Right atrium auricular region (tissue), 2 donors: ENCODE data around the gene ERCC6. TPM values are rescaled to one million over a fixed set of nuclear protein-coding genes. Genes with fewer than 3 reads are reported as not detected.

ENCODE experiments used
- total RNA-seq, 2 donors: library from RNA; depleted of rRNA; stranded (reverse); fragments of >200 nt; gene quantifications; one replicate each; pipeline ENCODE4 v1.1.0, GENCODE V29; 2016

Gene ERCC6
- total RNA-seq, 2 donors from 2014 or later, result 11.5 to 12.0 TPM

Other genes starting within 250 kb of the ERCC6 start
- gene C10orf71, start 240.0 kb downstream of the ERCC6 start, total RNA-seq, result 10 to 100 TPM; 34.9 to 48.2 TPM
- not detected for gene DRGX, start 143.0 kb downstream of the ERCC6 start, total RNA-seq
- gene SLC18A3, start 71.2 kb upstream of the ERCC6 start, total RNA-seq, result not detected
- not detected for gene CHAT, start 74.9 kb upstream of the ERCC6 start, total RNA-seq
- gene C10orf53, start 140.5 kb upstream of the ERCC6 start, total RNA-seq, result not detected
- 1 to 10 TPM; 5.2 to 6.4 TPM for gene OGDHL, start 223.2 kb upstream of the ERCC6 start, total RNA-seq